GM10248 (cell line): Measurements from ENCODE around the gene RAP1A.

Experiments used
- CTCF ChIA-PET: fragments of 300-600 bp; sonication (Branson Sonifier 250); formaldehyde crosslinking; extraction: SDS; loops from one replicate; lab custom pipeline; 2021; ENCODE audit warnings: antibody characterized with exemption; lab: Yijun Ruan, JAX
- POLR2A ChIA-PET: fragments of 350-650 bp; sonication (Branson Sonifier 250); formaldehyde crosslinking; extraction: SDS; loops from one replicate; lab custom pipeline; 2020; ENCODE audit warnings: antibody characterized with exemption; lab: Yijun Ruan, JAX
- DNase-seq: peaks from one replicate; pipeline ENCODE4 v3.0.0; 2012; ENCODE audit errors: extremely low spot score
- TF ChIP-seq, protein P1 (sequence below): IDR thresholded peaks from 2 replicates; pipeline ENCODE4 v1.5.1; 2012; ENCODE audit warnings: mild to moderate bottlenecking, low read depth; ENCODE audit errors: extremely low read depth, missing control alignments, control extremely low read depth

Gene RAP1A

GRCh38 chr1:111611986-111612385 is 7.6 kb upstream of the RAP1A start:
- POLR2A ChIA-PET, result no interaction called here
- TF ChIP-seq, protein P1, sequence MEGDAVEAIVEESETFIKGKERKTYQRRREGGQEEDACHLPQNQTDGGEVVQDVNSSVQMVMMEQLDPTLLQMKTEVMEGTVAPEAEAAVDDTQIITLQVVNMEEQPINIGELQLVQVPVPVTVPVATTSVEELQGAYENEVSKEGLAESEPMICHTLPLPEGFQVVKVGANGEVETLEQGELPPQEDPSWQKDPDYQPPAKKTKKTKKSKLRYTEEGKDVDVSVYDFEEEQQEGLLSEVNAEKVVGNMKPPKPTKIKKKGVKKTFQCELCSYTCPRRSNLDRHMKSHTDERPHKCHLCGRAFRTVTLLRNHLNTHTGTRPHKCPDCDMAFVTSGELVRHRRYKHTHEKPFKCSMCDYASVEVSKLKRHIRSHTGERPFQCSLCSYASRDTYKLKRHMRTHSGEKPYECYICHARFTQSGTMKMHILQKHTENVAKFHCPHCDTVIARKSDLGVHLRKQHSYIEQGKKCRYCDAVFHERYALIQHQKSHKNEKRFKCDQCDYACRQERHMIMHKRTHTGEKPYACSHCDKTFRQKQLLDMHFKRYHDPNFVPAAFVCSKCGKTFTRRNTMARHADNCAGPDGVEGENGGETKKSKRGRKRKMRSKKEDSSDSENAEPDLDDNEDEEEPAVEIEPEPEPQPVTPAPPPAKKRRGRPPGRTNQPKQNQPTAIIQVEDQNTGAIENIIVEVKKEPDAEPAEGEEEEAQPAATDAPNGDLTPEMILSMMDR, result no peak
- CTCF ChIA-PET, result interaction anchor here (1.4 to 2.6 kb wide), 4 partner anchors 9 to 19 kb away, joined by 4 to 13 read pairs (median 8); no protein-coding TSS in a partner anchor
- DNase-seq, result no peak

DNA sequence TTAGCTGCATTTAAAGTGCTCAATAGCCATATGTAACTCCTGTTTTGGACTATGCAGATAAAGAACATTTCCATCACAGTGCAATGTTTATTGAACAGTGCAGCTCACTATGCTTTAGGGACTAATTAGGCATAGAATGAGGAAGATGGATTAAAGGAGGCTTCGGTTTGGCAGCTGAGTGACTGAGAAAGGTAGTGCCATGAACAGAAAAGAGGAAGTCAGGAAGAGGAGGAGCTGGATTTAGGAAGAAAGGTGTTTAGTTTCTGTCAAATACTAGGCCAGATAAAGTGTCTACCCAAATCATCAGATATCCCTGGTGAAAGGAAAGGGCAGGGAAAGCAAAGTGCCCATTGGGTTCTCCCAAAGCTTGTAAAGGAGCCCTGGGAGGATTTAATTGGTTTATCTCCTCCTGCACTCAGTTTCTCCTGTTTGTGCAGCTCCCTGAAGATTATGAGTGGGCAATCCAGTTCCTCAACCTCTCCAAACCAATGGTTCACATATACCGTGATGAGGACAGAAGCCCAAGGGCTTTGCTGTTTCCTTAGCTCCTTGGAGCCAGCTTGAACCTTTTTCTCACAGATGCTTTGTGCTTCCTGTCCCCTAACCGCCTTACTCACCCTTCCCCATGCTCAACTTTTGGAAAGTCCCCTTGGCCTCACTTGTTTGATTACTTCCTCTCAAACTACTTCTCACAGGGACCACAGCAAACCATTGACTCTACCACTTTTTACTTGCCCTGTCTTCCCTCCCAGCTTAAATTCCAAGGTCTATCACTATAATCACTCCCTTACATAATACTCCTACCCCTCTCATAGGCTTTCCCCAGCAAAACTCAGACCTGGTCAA is 3.5 kb upstream of the RAP1A start:
- TF ChIP-seq, protein P1, result no peak
- CTCF ChIA-PET, result interaction anchor here (0.7 to 2.4 kb wide), 12 partner anchors 10 to 393 kb away, joined by 3 to 19 read pairs (median 4); no protein-coding TSS in a partner anchor
- peak; percentile 69 for DNase-seq
- POLR2A ChIA-PET, result interaction anchor here (0.5 to 1.7 kb wide), 10 partner anchors 10 to 828 kb away, joined by 3 to 9 read pairs (median 4); no protein-coding TSS in a partner anchor

- CTCF ChIA-PET, result interaction anchor here (1.1 to 7.2 kb wide), 2 partner anchors 15 to 110 kb away, joined by 3 to 47 read pairs; no protein-coding TSS in a partner anchor
- TF ChIP-seq, protein P1, result no peak
- POLR2A ChIA-PET, result no interaction called here
- peak; percentile 45 for DNase-seq
Measured at GRCh38 chr1:111618081-111618480, 1.5 kb upstream of the RAP1A start.

- ChIA-PET POLR2A (interaction anchor here (0.6 kb wide), 1 partner anchor 70 kb away, joined by 6 read pairs; no protein-coding TSS in a partner anchor), CTCF (interaction anchor here (1.1 to 7.2 kb wide), 4 partner anchors 9 to 111 kb away, joined by 3 to 47 read pairs (median 5); no protein-coding TSS in a partner anchor)
- DNase-seq, result no peak
- TF ChIP-seq, protein P1, result no peak
Measured at GRCh38 chr1:111618961-111619634, 491 bp upstream of the RAP1A start.

- ChIA-PET CTCF (interaction anchor here (1.4 to 7.2 kb wide), 4 partner anchors 14 to 130 kb away, joined by 3 to 47 read pairs (median 5); no protein-coding TSS in a partner anchor), POLR2A (interaction anchor here (0.6 to 0.9 kb wide), 2 partner anchors 17 to 121 kb away, joined by 3 read pairs; no protein-coding TSS in a partner anchor)
- TF ChIP-seq, protein P1, result no peak
- DNase-seq, result no peak
Measured at GRCh38 chr1:111620441-111620971, 917 bp downstream of the RAP1A start.

DNA sequence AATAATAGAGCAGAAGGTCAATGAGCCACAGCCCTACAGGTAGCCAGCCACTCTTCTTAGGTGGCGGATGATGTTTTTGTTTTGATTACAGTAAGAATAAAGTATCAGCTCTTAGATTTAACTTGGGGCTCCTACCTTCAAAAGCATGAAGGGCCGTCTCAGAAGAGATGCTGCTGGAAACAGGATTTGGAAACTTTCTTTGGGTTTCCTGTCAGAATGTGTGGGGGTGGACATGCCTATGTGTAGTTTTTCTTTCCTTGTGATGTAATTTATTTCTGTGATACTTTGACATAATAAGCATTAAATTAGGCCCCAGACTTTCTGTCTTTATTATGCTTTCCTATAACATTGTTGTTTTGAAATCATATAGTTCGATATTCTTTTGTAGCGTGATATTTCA is 1.5 kb downstream of the RAP1A start:
- POLR2A ChIA-PET, result no interaction called here
- TF ChIP-seq, protein P1, result no peak
- DNase-seq, result no peak
- CTCF ChIA-PET, result interaction anchor here (1.4 to 7.2 kb wide), 4 partner anchors 19 to 130 kb away, joined by 3 to 47 read pairs (median 4); no protein-coding TSS in a partner anchor
